HCT116 (cell line): ENCODE measurements around the gene IQGAP2. TPM values are rescaled to one million over a fixed set of nuclear protein-coding genes. Genes with fewer than 3 reads are reported as not detected.

Experiments used
- ATAC-seq: fragments of 200-7000 bp; cut with Tn5 transposase; 2 replicates; pipeline ENCODE4 v1.9.1; 2020; ENCODE audit warnings: mild to moderate bottlenecking, moderate library complexity
- BruUV-seq: library from RNA; stranded (reverse); fragments of 400-500 nt; replicated peaks from 2 replicates; lab custom pipeline; 2021; lab: Mats Ljungman, UMichigan
- CTCF ChIA-PET: fragments of 300-600 bp; sonication (Branson Sonifier 250); formaldehyde crosslinking; loops from one replicate; lab custom pipeline; 2021; ENCODE audit warnings: antibody characterized with exemption; lab: Charles Lee
- POLR2A ChIA-PET: fragments of 300-600, 350-600 bp; sonication (Branson Sonifier 250); formaldehyde crosslinking; loops from one replicate; lab custom pipeline; 2021; ENCODE audit warnings: antibody characterized with exemption; lab: Charles Lee
- RAD21 ChIA-PET, 2 experiments: fragments of 300-600 bp; sonication (Branson Sonifier 250); formaldehyde crosslinking; loops; one replicate each; lab custom pipeline; 2023; ENCODE audit warnings: low total read pairs in 2 of 2; ENCODE audit not compliant: uncharacterized antibody in 2 of 2, unreplicated experiment in 2 of 2, low non-redundant PET in 1 of 2; lab: Charles Lee
- DNase-seq: peaks from one replicate; pipeline ENCODE4 v3.0.0-alpha.2; 2010; ENCODE audit warnings: low read depth, low spot score
- H2AFZ ChIP-seq: fragments of 200-600 bp; shearing (Covaris generic), sonication (generic); 2 replicates; pipeline ENCODE4 v1.6.1; 2017; ENCODE audit warnings: low read depth, mixed run types, mixed read lengths, antibody characterized with exemption, low read length; ENCODE audit not compliant: poor library complexity, severe bottlenecking
- H3K27ac ChIP-seq: 2 replicates; pipeline ENCODE4 v1.5.1; 2012; ENCODE audit warnings: low read depth, low read length
- H3K27me3 ChIP-seq: fragments of 200-600 bp; sonication (generic); 2 replicates; pipeline ENCODE4 v1.6.1; 2016; ENCODE audit warnings: mixed run types, low read length, mixed read lengths; ENCODE audit not compliant: insufficient read depth
- H3K36me3 ChIP-seq, 2 experiments: fragments of 200-500 bp in 1 of 2; fragments of 200-600 bp in 1 of 2; sonication (Bioruptor generic) in 1 of 2; sonication (generic) in 1 of 2; 2 replicates each; pipeline versions ENCODE4 v1.5.1 to v1.6.1; 2014 to 2016; ENCODE audit warnings: low read length in 2 of 2, inconsistent platforms in 1 of 2, mixed read lengths in 1 of 2, mixed run types in 1 of 2; ENCODE audit not compliant: insufficient read depth in 2 of 2, control insufficient read depth in 1 of 2
- H3K4me1 ChIP-seq, 2 experiments: fragments of 200-600 bp in 1 of 2; sonication (generic) in 1 of 2; 2 replicates each; pipeline versions ENCODE4 v1.5.1 to v1.6.1; 2012 to 2017; ENCODE audit warnings: low read length in 2 of 2, inconsistent platforms in 1 of 2, mild to moderate bottlenecking in 1 of 2, mixed read lengths in 1 of 2, mixed run types in 1 of 2, moderate library complexity in 1 of 2; ENCODE audit not compliant: insufficient read depth in 2 of 2, control insufficient read depth in 1 of 2
- H3K4me2 ChIP-seq: fragments of 200-600 bp; sonication (generic); 2 replicates; pipeline ENCODE4 v1.6.1; 2017; ENCODE audit warnings: mixed run types, low read length, mixed read lengths
- H3K4me3 ChIP-seq, 2 experiments: fragments of 200-600 bp in 1 of 2; sonication (generic) in 1 of 2; replicated peaks in 1 of 2; 2 replicates each; pipeline ENCODE4 v1.5.1; 2011 to 2016; ENCODE audit warnings: low read length in 2 of 2, control low read depth in 1 of 2, low read depth in 1 of 2, mild to moderate bottlenecking in 1 of 2, mixed read lengths in 1 of 2, mixed run types in 1 of 2
- H3K79me2 ChIP-seq: fragments of 200-600 bp; sonication (generic); 2 replicates; pipeline ENCODE4 v1.6.1; 2017; ENCODE audit warnings: mild to moderate bottlenecking, mixed run types, low read length, moderate library complexity, mixed read lengths; ENCODE audit not compliant: insufficient read depth
- H3K9ac ChIP-seq: fragments of 200-600 bp; sonication (generic); 2 replicates; pipeline ENCODE4 v1.6.1; 2016; ENCODE audit warnings: low read length, mixed read lengths
- H3K9me2 ChIP-seq: fragments of 200-600 bp; sonication (generic), shearing (Covaris generic); 2 replicates; pipeline ENCODE4 v1.6.1; 2017; ENCODE audit warnings: mixed run types, mild to moderate bottlenecking, moderate library complexity; ENCODE audit not compliant: insufficient read depth
- H3K9me3 ChIP-seq, 2 experiments: fragments of 200-500 bp in 1 of 2; fragments of 200-600 bp in 1 of 2; sonication (Bioruptor generic) in 1 of 2; sonication (generic) in 1 of 2; 2 replicates each; pipeline ENCODE4 v1.6.1; 2014 to 2017; ENCODE audit warnings: low read length in 2 of 2, mixed read lengths in 2 of 2, inconsistent platforms in 1 of 2, low read depth in 1 of 2, mild to moderate bottlenecking in 1 of 2, mixed run types in 1 of 2, moderate library complexity in 1 of 2; ENCODE audit not compliant: control insufficient read depth in 1 of 2, insufficient read depth in 1 of 2
- H4K20me1 ChIP-seq: fragments of 200-600 bp; sonication (generic), shearing (Covaris generic); 2 replicates; pipeline ENCODE4 v1.6.1; 2017; ENCODE audit warnings: mixed run types, mild to moderate bottlenecking, moderate library complexity; ENCODE audit not compliant: insufficient read depth
- CBX3 ChIP-seq: IDR thresholded peaks from 2 replicates; pipeline ENCODE4 v1.6.1; 2012; ENCODE audit warnings: low read depth
- EGR1 ChIP-seq: IDR thresholded peaks from 2 replicates; pipeline ENCODE4 v1.6.1; 2012; ENCODE audit warnings: low read depth
- EZH2 ChIP-seq: fragments of 200-600 bp; sonication (generic); IDR thresholded peaks from 2 replicates; pipeline ENCODE4 v1.6.1; 2017; ENCODE audit warnings: antibody characterized with exemption, mixed run types
- FOSL1 ChIP-seq: IDR thresholded peaks from 2 replicates; pipeline ENCODE4 v1.6.1; 2012; ENCODE audit warnings: low read depth
- POLR2A ChIP-seq: IDR thresholded peaks from 2 replicates; pipeline ENCODE4 v1.7.0; 2011; ENCODE audit warnings: borderline replicate concordance; ENCODE audit not compliant: insufficient read depth, insufficient read length; ENCODE audit errors: extremely low read depth
- POLR2AphosphoS5 ChIP-seq: IDR thresholded peaks from 2 replicates; pipeline ENCODE4 v1.6.1; 2011; ENCODE audit warnings: mild to moderate bottlenecking, low read depth, low read length, moderate library complexity
- RAD21 ChIP-seq: IDR thresholded peaks from 2 replicates; pipeline ENCODE4 v1.6.1; 2012; ENCODE audit warnings: low read depth, mild to moderate bottlenecking
- SP1 ChIP-seq: IDR thresholded peaks from 2 replicates; pipeline ENCODE4 v1.6.1; 2012; ENCODE audit warnings: low read depth
- TCF7L2 ChIP-seq: IDR thresholded peaks from 2 replicates; pipeline ENCODE4 v1.7.0; 2011; ENCODE audit warnings: borderline replicate concordance, inconsistent platforms; ENCODE audit not compliant: insufficient read depth, insufficient read length; ENCODE audit errors: extremely low read depth
- ZFX ChIP-seq: fragments of 450-650 bp; IDR thresholded peaks from 2 replicates; pipeline ENCODE4 v1.6.1; 2017
- intact Hi-C: fragments of 100-400 bp; cut with micrococcal nuclease; formaldehyde crosslinking; loops from 2 replicates; pipeline ENCODE4 v1.10.0; 2022
- total RNA-seq: library from RNA; stranded (reverse); gene quantifications from one replicate; pipeline ENCODE4 v1.2.1, GENCODE V29; 2021; ENCODE audit not compliant: unreplicated experiment
- TF ChIP-seq, protein P1 (sequence below), 3 experiments: fragments of 200-600 bp in 1 of 3; sonication (generic) in 1 of 3; IDR thresholded peaks in 2 of 3; conservative IDR thresholded peaks in 1 of 3; 2 replicates each; pipeline ENCODE4 v1.5.1; 2012 to 2017; ENCODE audit warnings: low read depth in 2 of 3, low read length in 2 of 3, antibody characterized with exemption in 1 of 3, borderline replicate concordance in 1 of 3, control low read depth in 1 of 3, mild to moderate bottlenecking in 1 of 3, mixed read lengths in 1 of 3, mixed run types in 1 of 3, moderate library complexity in 1 of 3; ENCODE audit not compliant: insufficient read depth in 1 of 3
- TF ChIP-seq, protein P2 (sequence below): IDR thresholded peaks from 2 replicates; pipeline ENCODE4 v1.6.1; 2012
- TF ChIP-seq, protein P3 (sequence below): IDR thresholded peaks from 2 replicates; pipeline ENCODE4 v1.6.1; 2012

Gene IQGAP2
- total RNA-seq, 1 experiment from 2014 or later, result 2.0 TPM

DNA sequence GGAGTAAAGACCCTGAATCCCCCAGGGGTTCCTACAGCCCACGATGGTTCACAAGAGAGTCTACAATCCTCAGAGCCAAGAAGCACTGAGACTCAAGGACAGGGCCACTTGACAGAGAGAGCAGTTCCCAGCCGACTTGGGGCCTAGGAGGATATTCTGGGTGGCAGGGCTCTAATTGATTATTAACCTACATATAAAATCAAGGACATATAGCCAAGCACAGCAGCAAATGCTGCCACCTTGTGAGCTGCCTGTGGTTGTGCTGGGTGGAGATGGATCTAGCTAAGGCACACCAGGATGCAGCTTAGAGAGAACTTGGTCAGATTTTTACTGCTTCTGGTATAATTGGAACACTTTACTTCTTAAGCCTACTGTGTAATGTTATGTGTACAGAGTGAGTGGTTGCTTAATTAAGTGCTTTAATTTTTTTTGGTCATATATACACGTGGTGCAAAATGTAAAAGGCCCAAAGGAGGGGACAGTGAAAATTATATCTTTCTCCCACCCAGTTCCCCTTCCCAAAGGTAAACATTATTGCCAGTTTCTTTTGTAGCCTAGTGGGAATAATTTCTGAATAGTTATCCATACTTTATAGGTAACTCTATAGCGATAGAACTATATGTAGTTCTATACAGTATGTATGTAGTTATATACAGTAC, 141.3 kb downstream of the IQGAP2 start:
- Histone ChIP-seq H3K9ac (no peak overlapping the region), H3K4me1 (no peaks in the 10 kb centered on the region), H3K9me2 (no peaks in the 10 kb centered on the region), H3K27ac (no peak overlapping the region), H3K36me3 (no peaks in the 10 kb centered on the region), H2AFZ (no peak overlapping the region), H3K79me2 (no peaks in the 10 kb centered on the region), H3K27me3 (no peaks in the 10 kb centered on the region), H4K20me1 (no peaks in the 10 kb centered on the region), H3K4me2 (no peak overlapping the region), H3K4me3 (no peak overlapping the region), H3K9me3 (no peaks in the 10 kb centered on the region)
- CTCF ChIA-PET, result interaction anchor here (0.9 to 1.7 kb wide), 7 partner anchors 27 to 369 kb away, joined by 3 to 11 read pairs (median 4); no protein-coding TSS in a partner anchor
- POLR2A ChIA-PET, result interaction anchor here (0.9 kb wide), 1 partner anchor 39 kb away, joined by 3 read pairs; no protein-coding TSS in a partner anchor
- BruUV-seq, result no TSS peak
- intact Hi-C loops, result loop anchor here (1.0 to 5.0 kb wide), 3 partner anchors 142 to 287 kb away; partner anchors contain the start of gene IQGAP2
- peak; percentile 31 for DNase-seq
- TF ChIP-seq, protein P1, sequence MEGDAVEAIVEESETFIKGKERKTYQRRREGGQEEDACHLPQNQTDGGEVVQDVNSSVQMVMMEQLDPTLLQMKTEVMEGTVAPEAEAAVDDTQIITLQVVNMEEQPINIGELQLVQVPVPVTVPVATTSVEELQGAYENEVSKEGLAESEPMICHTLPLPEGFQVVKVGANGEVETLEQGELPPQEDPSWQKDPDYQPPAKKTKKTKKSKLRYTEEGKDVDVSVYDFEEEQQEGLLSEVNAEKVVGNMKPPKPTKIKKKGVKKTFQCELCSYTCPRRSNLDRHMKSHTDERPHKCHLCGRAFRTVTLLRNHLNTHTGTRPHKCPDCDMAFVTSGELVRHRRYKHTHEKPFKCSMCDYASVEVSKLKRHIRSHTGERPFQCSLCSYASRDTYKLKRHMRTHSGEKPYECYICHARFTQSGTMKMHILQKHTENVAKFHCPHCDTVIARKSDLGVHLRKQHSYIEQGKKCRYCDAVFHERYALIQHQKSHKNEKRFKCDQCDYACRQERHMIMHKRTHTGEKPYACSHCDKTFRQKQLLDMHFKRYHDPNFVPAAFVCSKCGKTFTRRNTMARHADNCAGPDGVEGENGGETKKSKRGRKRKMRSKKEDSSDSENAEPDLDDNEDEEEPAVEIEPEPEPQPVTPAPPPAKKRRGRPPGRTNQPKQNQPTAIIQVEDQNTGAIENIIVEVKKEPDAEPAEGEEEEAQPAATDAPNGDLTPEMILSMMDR (IDR thresholded peaks at IDR 0.05 in 2 of 3, conservative IDR thresholded peaks at IDR 0.05 in 1 of 3; ENCODE audit: borderline replicate concordance in 1 of 3, insufficient read depth in 1 of 3, low read depth in 2 of 3, low read length in 2 of 3), result peak; percentile 63 to 65 (median 64); a peak in 5 of 6 replicates
- TF ChIP-seq RAD21 (peak; percentile 73), TCF7L2 (no peak)
- RAD21 ChIA-PET, result interaction anchor here (1.0 kb wide), 2 partner anchors 206 kb away, joined by 3 to 4 read pairs; no protein-coding TSS in a partner anchor
- ATAC-seq, result peak; percentile 95

DNA sequence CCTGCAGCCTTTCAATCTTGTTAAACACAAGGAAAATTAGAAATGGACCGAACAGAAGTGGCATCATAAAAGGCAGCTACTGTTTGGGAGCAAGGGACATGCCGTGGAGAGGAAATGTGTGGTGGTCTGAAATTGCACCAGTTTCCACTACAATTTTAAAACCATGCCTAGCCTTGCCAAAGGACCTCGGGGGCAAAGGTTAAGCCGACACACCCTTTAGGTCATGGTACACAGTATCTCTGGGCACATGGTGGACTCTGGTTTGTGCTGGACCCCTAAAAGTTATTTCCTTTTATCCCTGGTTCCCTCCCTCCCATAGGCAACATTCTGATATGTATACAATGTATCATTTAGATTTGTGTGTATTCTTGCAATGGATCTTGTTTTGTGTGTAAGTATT, 142.1 kb downstream of the IQGAP2 start:
- no peak for ATAC-seq
- TF ChIP-seq, protein P2, sequence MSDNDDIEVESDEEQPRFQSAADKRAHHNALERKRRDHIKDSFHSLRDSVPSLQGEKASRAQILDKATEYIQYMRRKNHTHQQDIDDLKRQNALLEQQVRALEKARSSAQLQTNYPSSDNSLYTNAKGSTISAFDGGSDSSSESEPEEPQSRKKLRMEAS, result no peak
- TF ChIP-seq FOSL1 (no peak), EZH2 (no peak), ZFX (no peak), POLR2A (no peak), POLR2AphosphoS5 (no peak), SP1 (no peak), EGR1 (no peak), CBX3 (no peak)
- TF ChIP-seq, protein P3, sequence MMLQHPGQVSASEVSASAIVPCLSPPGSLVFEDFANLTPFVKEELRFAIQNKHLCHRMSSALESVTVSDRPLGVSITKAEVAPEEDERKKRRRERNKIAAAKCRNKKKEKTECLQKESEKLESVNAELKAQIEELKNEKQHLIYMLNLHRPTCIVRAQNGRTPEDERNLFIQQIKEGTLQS, result no peak
- Histone ChIP-seq H3K9ac (no peak overlapping the region), H2AFZ (no peak overlapping the region), H3K27ac (no peak overlapping the region), H3K9me2 (no peaks in the 10 kb centered on the region), H3K4me1 (no peaks in the 10 kb centered on the region), H3K4me3 (no peak overlapping the region), H3K27me3 (no peaks in the 10 kb centered on the region), H3K79me2 (no peaks in the 10 kb centered on the region), H4K20me1 (no peaks in the 10 kb centered on the region), H3K36me3 (no peaks in the 10 kb centered on the region), H3K4me2 (no peak overlapping the region), H3K9me3 (no peaks in the 10 kb centered on the region)
- intact Hi-C loops, result loop anchor here (2.0 kb wide), 1 partner anchor 142 kb away; the partner anchor contains the start of gene IQGAP2
- ChIA-PET POLR2A (no interaction called here), RAD21 (no interaction called here), CTCF (interaction anchor here (1.2 kb wide), 1 partner anchor 38 kb away, joined by 11 read pairs; no protein-coding TSS in a partner anchor)
- DNase-seq, result no peak
- BruUV-seq, result no TSS peak
